Epithelial cell of esophagus (primary cell): ENCODE data around the gene MBD3.

ENCODE experiments used
- DNase-seq: peaks from one replicate; pipeline ENCODE4 v3.0.0; 2010; ENCODE audit warnings: low read depth
- H3K4me3 ChIP-seq: 2 replicates; pipeline ENCODE4 v1.5.1; 2011; ENCODE audit warnings: mild to moderate bottlenecking, low read length, control low read depth
- CTCF ChIP-seq: IDR thresholded peaks from 2 replicates; pipeline ENCODE4 v1.5.1; 2011; ENCODE audit warnings: low read depth, mild to moderate bottlenecking, low read length, control low read depth, inconsistent platforms; ENCODE audit not compliant: insufficient read depth; ENCODE audit errors: missing control alignments

MBD3 gene

GRCh38 chr19:1524972-1525325, 67.7 kb downstream of the MBD3 start:
- H3K4me3 ChIP-seq, result no peak overlapping the region
- no peak for TF ChIP-seq CTCF
- DNase-seq, result no peak

- no peak overlapping the region for H3K4me3 ChIP-seq
- DNase-seq, result no peak
- TF ChIP-seq CTCF, result no peak
These were observed 68.2 kb downstream of the MBD3 start for GRCh38 chr19:1524287-1524971.
